HS-27A (cell line): ENCODE results near the gene MYO1B.

ENCODE experiments used
- DNase-seq: peaks from one replicate; pipeline ENCODE4 v3.0.0-alpha.2; 2012; ENCODE audit warnings: low read depth, missing footprints

Gene MYO1B

DNA sequence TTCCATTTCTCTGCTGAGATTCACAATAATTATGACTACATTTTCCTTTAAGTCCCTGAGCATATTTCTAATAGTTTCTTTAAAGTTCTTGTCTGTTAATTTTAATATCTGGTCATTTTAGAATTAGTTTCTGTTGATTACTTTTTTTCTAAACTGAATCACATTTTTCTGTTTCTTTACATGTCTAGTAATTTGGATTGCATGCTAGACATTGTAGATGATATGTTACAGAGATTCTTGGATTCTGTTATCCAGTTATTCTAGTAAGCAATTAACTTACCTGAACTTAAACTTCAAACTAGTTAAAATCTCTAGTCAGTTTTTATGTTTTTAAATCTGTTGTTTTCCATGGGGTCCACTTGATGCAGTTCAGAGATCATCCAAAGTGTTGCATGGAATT is 214.0 kb downstream of the MYO1B start:
- DNase-seq = no peak

DNA sequence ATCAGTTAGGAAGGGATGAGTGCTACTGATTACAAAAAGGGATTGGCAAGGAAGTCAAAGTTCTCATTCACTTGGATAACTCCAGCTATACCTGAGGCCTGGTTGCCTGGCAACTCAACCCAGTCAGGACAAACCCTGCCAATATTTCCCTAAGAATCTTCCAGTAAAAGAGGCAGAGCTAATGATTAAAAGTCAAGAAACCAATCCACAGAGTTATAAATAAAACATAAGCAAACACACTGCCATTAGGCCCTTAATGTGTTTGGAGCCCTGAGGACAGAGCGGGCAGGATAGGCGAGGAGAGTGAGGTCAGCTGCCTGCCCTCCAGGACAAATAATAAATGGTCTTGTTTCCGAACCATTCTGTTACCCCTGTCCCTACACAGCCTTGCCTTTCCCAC is 217.2 kb downstream of the MYO1B start:
- DNase-seq = no peak

DNA sequence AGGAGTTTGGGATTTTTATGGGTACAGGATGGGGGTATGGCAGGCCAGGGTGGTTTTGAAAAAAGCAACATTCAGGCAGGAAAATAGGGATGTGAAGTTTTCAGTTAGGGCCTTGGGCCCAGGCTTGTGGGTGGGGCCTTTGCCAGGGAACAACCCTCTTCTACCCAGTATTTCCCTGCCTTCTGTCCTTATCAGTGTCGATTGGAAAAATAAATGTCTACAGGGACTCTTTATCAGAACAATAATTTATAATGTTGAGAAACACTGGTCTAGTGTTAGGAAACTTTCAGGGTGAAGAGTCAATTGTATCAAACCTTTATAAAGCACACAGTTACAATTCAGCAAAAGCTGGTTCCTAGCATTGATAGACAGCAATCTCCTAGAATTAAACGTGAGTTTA is 218.6 kb downstream of the MYO1B start:
- DNase-seq = no peak

DNA sequence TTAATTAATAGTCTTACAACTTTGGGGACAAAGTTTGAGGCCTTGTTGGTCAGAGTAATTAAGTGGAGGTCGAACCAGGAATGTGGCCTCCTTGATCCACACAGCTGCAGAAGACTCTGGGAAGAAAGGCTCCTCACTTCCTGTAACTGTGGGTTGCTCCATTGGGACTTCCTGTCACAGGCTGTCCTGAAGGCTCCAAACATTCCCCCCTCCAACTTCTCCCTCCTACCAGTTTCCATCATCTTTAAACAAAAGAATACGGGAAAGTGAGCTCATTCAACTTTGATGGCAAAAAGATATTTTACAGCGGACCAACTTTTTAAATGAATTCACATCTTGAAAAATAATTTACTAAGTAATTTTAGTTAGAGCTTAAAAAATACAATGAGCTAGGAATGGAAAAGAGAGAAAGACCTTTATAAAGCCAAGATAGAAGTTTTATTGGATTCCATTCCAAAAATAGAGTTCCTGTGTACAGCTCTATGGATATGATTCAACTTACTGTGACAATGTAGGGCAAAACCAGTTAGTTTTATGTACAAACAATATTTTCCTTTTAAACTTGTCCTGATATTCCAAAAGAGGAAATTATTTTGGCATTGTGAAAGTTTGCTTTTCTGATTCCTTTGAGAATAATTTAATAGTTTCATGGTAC is 220.7 kb downstream of the MYO1B start:
- no peak for DNase-seq

DNA sequence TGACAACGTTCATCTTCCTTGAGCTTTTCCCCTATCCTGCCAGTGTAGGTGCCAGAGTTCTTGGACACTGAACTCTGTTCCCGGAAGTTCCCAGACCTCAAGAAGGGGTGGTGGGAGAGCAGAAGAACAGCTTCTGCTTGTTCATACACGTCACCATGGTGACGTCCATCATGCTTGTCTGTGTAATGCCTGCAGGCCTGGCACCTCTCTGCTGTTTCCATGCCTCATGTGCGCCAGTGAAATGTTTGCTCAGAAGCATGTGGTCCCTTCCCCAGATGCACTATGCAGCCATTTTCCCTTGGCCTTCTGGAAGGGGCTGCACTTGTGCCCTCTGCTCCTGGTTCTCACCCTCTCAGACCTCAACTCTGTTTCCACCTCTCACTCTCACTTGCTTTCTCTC is 221.9 kb downstream of the MYO1B start:
- DNase-seq = no peak

DNA sequence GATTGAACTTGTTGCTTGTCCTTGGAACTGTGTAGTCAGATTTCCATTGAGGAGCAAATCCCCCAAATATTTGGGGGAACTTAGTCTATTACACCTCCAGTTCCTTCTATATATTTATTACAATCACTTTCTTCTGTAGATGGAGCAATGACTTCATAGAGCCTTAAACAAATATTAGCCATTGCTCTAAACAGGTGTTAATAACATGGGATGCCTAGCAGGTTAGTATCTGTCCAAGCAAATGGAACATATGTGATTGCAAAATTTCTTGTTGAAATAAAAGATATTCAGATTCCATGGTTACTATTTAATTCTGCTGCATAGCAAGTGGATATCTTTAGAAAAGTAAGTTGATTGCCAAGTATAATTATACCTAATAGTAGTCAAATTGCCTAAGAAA is 225.1 kb downstream of the MYO1B start:
- no peak for DNase-seq

DNA sequence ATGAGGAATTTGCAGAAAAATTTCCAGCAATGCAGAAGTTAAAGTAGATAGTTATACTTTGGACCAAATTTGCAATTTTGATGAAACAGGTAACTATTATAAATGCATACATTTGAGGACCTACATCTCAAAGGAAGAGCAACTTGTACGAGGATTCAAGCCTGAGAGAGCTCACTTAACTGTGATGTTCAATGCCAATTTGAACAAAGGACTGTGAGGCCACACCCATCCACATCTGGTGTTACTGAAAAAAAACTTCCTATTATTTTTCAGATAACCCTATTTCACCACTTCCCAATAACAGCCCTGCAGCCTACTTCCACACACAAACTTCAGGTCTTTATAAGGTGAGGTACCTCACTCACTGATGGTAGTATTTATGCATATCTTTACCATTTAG is 229.3 kb downstream of the MYO1B start:
- DNase-seq = no peak
